ENCODE results near the gene EMX2.

The EMX2 gene

DNA sequence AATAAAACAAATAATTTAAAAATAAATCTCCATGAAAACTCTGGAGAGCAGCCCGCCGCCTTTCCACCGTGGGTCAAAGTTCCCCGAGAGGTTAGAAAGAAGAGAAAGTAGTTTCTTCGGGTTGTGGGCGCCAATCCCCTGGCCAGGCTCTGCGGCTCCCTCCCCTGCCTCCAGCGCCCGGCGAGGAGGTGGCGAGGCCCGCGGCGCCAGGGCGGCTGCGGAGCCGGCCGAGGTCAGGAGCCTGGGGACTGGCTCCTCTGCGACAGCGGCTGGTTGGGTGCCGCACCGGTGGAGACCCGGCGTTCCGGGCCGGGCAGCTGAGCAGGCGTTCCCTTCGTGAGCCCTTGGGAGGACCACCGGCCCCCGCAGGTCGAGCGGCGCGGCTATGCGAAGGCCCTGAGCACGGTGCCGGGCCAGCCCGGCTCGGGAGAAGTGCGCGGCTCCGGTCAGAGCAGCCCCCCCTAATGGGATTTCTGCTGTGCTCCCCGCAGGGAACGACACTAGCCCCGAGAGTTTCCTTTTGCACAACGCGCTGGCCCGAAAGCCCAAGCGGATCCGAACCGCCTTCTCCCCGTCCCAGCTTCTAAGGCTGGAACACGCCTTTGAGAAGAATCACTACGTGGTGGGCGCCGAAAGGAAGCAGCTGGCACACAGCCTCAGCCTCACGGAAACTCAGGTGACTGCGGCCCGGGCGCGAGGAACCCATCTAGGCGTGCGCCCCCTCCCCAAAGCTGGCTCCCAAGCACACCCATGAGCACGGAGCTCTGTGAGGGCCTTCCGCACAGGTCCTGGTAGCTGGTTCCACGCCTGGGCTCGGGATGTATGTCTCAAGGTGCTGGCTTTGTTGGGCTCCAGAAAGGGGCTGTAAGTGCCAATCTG is 2.8 kb downstream of the EMX2 start:
- no peak for DNase-seq

DNA sequence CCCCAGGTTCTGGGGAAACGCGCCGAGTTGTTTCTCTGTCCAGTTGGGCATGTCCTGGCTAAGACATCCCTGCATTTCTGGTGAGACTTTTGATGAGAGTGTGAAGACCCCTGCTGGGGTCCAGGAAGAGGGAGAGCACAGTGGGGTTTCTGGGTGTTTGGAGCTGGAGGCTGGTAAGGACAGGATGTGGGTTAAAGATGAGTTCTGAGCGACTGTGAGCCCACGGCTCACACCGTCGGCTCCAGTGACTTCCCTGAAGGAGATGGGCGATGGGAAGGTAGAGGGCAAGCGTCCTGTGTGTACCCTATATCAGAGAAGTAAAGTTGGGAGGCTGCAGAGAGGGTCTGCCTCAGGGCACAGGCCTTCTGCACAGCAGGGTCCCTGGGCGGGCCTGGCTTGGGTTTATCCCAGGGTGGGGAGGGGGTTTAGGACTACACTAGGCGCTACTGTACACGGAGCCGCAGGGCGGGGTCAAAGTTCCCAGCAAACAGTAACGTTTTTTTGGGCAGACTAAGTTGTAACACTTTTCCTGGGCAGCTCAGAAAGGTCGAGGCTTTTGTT is 3.6 kb downstream of the EMX2 start:
- no peak for DNase-seq

DNA sequence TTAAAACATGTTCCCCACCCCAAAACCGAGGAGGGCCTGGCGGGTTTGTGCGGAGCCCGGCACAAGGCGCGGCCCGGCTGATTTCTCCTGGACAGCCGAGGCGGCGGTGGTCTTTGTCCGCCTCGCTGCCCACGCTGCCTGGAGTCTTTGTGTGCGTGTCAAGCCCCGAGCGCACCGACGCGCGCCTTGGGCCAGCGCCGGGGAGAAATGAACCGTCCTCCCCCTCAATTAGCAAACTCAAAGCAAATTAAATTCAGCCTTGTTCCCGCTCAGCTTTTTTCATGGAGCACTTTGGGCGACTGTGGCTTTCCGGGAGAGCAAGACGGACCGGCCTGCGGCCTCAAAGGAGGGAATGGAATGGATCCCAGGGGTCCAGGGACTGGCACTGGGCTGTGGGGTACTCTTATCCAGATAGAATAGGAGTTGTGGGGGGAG is 4.1 kb downstream of the EMX2 start:
- DNase-seq, result no peak

DNA sequence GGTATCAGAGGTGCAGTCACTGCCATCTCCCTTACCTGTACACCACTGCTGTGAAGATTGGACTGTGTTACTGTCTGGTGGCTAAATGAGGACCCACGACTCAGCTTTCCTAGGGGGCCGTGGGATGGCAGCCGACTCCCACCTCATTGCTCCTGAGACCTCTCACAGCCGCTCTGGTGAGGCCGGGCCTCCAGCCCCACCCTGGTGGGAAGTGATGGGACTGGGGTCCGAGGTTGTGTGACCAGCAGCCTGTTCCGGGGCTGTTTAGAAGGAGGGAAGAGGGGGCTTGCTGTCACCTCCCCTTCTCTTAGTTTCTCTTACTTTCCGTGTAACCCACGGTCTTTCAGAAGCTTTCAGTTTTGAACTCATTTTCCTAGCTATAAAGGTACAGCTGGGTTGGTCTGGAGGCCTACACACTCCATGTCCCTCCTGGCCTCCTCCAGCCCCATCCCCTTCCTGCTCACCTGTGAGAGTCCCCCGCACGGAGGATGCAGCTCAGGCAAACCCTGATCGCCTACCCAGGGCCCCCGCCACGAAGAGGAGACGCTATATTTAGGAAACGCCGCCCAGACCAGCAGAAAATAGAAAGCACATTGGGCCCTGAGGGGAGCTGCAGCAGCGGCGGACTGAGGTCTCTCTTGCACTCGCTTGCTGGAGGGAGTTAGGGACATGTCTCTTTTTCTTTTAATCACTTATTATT is 4.6 kb downstream of the EMX2 start:
- no peak for DNase-seq

DNA sequence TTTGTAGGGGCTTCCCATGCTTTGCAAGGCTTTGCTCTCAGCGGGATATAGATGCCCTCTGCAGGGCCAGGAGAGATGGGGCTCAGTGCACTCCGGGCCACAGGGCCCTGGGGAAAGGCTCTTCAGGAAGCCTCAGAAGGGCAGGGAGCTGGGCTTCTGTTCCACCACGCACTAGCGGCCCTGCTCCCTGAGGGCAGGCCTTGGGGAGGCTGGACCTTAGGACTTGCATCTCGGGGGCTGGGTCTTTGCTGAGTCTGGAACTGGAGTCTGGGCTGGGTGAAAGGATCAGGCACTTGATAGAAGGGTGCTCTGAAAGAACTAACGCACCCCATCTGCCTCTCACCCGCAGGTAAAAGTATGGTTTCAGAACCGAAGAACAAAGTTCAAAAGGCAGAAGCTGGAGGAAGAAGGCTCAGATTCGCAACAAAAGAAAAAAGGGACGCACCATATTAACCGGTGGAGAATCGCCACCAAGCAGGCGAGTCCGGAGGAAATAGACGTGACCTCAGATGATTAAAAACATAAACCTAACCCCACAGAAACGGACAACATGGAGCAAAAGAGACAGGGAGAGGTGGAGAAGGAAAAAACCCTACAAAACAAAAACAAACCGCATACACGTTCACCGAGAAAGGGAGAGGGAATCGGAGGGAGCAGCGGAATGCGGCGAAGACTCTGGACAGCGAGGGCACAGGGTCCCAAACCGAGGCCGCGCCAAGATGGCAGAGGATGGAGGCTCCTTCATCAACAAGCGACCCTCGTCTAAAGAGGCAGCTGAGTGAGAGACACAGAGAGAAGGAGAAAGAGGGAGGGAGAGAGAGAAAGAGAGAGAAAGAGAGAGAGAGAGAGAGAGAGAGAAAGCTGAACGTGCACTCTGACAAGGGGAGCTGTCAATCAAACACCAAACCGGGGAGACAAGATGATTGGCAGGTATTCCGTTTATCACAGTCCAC is 5.4 kb downstream of the EMX2 start:
- no peak for DNase-seq

DNA sequence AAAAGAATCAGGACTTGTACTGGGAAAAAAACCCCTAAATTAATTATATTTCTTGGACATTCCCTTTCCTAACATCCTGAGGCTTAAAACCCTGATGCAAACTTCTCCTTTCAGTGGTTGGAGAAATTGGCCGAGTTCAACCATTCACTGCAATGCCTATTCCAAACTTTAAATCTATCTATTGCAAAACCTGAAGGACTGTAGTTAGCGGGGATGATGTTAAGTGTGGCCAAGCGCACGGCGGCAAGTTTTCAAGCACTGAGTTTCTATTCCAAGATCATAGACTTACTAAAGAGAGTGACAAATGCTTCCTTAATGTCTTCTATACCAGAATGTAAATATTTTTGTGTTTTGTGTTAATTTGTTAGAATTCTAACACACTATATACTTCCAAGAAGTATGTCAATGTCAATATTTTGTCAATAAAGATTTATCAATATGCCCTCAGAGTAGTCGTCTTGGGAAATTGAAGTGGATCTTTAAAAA is 6.6 kb downstream of the EMX2 start:
- no peak for DNase-seq

DNA sequence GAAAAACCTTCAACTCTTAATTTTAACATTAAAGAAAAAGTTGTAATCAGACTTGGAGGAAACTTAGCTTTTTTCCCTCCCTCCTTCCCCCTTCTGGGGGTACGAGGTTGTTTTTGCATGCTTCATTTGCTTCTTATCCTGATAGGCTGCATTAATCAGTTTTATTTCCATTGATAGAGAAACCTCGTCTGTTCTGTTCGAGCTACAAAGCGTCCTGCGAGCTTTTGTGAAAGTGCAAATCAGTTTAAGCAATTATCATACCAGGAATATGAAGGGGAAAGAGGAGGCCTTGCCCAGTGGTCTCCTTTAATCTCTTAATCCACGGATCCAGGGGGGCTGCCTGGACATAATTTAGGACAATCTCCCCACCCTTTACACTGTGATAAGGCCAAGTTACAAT is 7.5 kb downstream of the EMX2 start:
- no peak for DNase-seq

DNA sequence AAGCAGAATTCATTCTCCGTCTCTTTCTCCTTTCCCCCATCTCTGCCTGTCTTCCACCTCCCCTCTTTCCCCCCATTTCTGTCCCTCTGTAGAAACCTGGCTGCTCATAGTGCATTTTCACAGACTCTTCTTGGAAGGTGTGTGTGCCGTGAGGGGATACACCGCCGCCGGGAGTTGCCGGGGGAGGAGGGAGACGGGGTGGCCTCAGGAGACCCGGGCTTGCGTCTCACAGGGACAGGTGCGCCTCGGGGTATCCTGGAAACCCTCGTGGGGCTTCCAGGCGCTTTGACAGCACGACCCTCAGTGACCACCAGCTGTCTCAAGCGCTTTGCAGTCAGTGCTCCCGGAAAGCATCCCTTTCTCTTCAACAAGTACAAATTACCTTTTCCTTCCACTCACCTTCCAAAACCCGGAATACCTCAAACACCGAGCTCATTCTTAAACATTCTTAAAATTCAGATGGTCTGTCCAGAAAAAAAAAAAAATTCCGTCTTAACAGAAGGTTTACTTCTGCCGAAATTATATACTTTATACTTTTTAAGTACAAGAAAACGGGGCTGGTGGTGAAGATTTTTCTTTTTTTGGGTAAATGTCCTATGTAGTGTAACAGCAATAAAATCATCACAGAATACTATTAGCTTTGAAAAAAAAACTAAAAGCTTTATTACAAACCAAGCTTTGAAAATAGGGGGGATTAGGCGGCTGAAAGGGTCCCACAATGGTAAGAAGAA is 8.2 kb downstream of the EMX2 start:
- no peak for DNase-seq

DNA sequence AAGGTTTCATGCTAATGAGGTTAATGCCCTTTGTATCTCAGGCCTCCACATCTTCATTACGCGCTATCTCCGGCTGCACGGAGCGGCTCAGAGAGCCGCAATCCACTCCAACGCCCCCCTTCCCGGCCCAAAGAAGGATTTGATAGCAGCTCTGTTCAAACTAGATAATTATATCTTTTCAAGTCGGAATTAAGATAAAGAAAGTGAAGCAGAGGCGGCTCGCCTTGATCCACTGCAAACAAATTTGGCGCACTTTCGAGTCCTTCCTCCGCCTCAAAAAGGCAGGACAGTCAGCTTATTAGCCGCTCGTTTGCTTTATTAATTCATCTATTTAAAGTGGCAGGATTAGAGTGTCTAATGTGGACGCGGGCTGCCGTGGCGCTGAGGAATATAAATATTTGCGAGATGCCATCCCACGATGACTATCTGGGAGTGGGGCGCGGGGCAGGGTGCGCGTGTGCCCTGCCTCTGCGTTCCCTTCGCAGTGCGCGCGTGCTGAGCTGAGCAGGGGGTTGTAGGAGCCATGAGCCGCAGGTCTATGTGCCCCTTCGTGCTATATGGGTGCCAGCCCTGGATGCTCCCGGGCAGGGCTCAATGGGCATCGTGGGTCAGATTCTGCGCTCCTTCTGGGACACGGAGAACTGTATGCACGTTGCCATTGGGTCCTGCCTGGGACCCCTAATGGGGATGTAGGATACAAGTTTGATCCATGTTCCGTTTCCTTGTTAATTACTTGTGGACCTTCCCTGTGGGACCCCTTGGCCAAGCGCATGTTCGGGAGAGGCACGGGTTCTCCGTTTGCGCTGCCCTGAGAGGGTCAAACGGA is 9.0 kb downstream of the EMX2 start:
- no peak for DNase-seq

DNA sequence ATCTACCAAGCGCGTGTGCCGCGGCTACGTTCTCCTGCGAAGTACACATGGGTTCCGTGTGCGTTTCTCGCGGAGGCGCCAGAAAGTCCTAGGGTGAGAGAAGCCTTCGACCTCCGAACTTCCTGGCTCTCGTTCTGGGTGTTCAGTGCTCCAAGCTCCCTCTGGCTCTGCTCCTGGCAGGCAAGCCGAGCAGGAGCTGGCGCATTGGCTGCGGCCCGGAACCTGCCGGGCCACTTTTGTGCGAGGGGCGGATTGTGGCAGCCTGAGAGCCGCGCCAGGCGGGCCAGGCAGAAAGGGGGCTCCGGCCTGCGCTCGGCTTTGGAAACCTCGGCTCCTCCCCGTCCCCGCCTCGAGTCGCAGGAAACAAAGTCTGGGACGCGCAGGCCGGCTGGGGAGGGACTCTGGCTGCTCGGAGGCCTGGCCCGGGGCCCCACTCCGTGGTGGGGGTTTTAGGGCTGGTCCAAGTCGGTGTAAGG is 9.6 kb downstream of the EMX2 start:
- no peak for DNase-seq

DNA sequence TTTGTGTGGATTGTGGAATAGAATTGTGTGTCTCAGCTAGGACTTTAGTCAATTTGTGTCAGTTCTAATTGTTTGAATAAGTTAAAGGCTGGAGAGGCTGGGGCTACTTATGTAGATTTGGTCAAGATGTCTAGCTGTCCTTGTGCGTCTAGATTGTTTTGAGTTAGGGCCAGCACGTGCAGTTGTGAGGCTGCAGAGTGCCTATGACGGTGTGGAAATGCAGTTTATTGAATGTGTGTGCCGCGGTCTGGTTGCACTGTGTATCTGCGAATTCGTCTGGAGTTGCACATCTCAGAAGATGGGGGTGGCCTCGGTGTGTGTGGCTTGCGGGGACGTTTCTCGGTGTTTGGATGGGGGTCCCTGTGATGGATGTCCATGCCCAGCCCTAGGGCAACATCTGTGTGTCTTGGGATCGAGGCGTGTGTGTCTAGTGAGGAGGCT is 10.2 kb downstream of the EMX2 start:
- DNase-seq, result no peak

DNA sequence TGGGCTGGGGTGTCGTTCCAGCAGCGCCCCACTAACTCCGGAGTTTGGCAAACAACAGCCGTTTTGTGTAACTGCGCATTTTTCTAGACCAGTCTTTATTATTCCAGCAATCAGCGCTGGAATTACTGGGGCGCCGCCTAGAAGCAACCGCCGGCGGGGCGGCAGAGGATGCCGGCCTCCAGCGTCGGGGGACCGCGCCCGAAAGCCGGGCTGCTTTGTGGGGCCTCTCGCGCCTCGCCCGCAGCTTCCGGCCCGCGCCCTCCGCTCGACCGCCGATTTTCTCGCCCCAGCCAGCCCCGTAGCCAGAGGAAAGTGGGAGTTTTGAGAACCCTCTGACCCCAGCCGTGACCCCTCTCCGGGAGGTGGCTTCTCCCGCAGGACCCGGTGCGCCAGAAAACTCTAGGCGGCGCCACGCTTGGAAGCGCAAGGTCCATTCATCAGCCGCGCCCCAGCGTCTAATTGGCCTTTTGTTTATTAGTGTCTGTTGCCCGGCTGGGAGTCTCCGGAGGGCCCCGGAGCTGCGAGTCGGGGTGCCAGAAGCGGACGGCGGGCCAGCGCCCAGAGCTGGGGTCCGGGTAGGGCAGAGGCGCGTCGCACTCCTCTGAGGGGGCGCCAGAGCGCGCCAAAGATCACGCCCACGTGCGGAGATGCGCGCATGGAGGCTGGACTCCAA is 10.7 kb downstream of the EMX2 start:
- DNase-seq, result no peak

DNA sequence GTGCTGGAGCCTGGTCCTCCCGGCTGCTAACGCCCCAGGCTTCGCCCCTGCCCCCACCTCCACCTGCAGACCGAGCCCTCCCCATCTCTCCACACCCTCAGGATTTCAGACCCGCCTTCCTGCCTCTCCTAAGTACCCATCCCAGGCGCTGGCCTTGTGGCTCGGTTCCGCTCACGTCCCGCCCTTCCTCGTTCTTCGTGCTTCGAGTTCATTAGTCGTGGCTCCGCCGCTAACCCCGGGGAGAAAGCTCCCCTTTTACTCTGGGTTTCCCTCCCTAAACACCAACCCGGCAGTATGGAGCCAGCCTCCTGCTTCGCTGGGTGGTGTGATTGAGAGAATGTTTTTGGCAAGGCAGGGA is 11.2 kb downstream of the EMX2 start:
- DNase-seq, result no peak

DNA sequence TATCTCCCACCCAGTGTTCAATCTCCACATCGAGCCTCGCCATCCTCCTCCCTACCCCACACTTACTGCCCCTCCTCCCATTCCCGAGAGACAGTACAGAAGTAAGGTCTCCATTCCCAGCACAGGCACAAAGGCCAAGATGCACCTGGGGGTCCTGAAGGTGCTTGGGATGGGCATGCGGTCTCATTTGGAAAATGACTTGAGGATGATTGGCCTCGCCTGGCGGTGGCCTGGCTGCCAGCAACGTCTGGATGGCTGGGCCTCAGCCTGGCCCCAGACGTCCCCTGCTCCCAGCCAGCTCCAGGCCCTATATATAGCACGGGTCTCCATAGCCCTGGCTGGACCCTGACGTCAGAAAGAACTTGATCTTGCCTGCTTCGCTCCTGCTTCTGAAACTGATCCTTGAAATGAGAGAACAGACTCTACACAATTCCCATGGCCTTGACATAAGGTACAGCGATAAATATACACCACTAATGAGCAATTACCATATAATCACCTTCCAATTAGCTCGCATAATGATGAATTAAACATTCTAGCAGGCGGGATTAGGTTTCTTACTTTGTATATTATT is 11.8 kb downstream of the EMX2 start:
- no peak for DNase-seq

DNA sequence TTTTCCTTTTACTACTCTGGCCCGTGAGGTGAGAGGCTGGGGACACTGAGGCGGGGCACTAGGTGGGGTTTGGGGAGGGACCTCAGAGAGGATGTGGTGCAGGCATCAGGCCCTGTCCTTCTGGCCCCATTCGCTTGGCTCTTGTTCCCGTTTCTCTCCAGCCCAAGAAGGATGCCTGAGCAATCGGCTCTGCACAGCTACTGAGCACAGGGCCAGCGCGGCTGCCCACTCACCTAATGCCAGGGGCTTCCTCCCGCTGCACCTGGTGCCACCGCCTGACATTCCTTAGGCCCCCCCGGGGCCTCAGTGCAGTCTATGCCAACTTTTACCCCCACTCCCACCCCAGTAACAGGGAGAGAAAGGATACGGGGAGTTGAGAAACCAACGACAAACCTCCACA is 12.5 kb downstream of the EMX2 start:
- DNase-seq, result no peak

DNA sequence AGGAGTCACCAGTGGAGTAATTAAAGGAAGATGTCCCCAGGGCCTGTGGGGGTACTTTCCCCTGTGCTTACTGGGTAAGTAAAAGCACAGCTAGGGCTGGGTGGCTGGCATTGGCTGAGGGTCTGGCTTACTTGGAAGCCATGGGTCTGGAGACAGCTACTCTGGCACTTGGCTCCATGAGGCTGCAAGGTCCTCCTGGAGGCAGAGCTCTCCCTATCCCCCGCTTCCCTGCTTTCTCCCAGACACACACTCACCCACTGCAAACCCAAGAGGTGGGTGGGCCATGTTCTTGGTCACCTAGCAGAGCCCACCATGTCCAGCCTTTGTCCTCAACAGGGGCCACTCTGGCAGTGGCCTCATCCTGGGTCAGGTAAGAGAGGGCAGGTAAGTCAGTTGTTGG is 13.3 kb downstream of the EMX2 start:
- DNase-seq, result no peak

DNA sequence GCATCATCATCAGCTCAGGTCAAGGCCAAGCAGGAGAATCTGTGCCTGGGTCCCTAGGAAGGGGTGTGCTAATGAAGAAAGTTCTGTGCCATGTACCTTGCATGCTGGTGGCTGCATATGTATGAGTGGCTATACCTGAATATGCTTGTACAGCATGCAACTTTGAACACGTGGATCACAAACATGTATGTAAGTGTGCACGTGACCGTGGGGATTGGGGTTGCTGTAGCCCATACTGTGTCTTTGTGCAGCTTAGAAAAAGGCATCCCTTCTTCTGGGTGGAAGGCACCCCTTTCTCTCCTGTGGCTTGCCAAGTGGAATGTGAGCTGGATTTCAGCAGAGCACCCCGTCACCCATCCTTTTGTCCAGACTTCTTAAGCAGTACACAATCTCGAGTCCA is 13.8 kb downstream of the EMX2 start:
- no peak for DNase-seq

DNA sequence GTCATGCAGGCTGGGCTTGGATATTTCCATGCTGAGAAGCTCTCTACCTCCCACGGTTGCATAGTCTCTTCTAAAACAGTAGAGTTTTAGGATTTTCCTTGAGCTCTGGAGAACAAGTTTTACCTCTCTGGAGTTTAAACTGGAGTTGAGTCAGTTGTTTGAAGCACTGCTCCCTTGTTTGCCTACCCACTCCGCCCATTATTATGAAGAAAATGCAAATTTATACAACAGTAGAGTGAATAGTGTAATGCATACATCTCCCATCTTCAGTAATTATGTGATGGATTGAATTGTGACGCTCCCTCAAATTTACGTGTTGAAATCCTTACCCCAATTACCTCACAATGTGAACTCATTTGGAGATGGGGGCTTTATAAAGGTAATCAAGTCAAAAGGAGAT is 17.2 kb downstream of the EMX2 start:
- no peak for DNase-seq

DNA sequence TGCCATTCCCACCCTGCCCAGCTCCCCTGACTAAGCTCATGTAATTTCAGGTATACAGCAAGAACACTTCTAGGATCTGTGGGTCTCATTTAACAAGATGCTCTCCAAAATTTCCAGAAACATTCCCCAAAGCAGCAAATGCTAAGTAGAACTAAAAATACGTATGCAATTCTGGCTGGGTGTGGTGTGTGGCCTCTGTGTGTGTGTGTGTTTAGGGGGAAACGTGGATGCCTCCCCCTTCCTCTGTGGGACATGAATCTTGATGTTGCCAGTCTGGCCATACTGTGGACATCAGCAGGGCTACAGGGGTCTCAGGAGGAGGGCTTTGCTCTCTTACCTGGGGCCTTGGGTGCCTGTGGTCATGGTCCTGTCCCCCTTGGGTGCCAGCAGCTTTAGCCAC is 18.4 kb downstream of the EMX2 start:
- no peak for DNase-seq

DNA sequence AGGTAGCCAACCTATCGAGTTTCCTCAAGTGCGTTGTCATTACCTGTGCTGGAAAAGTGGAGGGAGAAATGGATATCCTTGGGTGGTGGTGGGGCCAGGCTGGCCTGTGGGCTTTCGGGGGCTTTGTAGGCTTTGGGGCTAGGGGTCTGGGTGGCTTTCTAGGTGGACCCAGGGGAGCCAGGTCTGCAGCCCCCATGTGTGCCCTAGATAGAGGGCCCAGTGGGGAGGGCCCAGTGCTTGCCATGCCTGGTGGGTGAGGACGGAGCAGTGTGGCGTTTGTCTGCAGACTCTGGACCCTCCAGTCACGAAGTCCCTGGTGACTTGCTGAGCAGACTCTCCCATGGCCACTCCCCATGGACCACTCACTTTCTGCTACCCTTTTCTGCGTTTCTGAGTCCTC is 19.7 kb downstream of the EMX2 start:
- no peak for DNase-seq
